Activated CD8-positive, alpha-beta memory T cell treated with anti-CD3 and anti-CD28 coated beads, Interleukin-2, amount 50 U/mL, for 1 hour (primary cell): ENCODE results near the gene DEDD2.

ENCODE experiments used
- DNase-seq: peaks from one replicate; pipeline ENCODE4 v3.0.0-alpha.2; 2020; ENCODE audit errors: extremely low read depth

DEDD2 gene

GRCh38 chr19:42228641-42229040 is 11.2 kb upstream of the DEDD2 start:
- no peak for DNase-seq

DNA sequence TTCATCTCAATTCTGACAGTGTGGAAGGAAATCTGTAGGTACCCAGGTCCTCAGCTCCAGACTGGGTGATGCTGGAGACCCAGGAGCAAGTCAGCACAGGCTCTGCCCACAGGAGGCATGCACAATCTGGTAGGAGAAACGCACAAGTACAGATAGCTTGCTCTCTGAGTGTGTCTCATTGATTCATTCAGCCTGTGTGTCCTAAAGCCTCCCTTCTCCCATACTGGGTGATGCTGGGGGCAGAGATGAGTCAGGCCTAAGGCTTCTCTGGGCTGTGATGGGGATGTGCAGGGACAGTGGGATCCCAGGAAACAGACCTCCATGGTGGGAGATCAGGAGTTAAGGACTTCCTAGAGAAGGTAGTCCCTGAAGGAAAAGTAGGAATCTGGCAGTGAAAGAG is 9.4 kb upstream of the DEDD2 start:
- DNase-seq = no peak

GRCh38 chr19:42225718-42226292 is 8.3 kb upstream of the DEDD2 start:
- no peak for DNase-seq

- DNase-seq = no peak
Observed at GRCh38 chr19:42224940-42225717, 7.7 kb upstream of the DEDD2 start.

DNA sequence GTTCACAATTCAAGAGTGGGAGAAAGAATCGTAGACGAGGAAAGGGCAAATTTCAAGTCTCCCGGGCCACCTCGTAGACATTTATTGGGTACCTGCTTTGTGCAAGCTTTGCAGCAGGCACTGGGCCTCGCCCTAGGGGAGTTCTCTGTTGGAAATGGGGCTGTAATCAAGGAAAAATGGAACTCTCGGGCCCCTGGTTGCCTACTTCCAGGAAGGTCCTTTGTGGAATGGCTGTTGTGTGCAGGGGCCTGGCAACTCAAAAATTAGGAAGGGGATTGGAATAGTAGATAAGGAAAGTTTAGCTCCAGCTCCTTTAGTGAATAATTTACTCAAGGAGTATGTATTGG is 3.2 kb upstream of the DEDD2 start:
- DNase-seq = no peak

DNA sequence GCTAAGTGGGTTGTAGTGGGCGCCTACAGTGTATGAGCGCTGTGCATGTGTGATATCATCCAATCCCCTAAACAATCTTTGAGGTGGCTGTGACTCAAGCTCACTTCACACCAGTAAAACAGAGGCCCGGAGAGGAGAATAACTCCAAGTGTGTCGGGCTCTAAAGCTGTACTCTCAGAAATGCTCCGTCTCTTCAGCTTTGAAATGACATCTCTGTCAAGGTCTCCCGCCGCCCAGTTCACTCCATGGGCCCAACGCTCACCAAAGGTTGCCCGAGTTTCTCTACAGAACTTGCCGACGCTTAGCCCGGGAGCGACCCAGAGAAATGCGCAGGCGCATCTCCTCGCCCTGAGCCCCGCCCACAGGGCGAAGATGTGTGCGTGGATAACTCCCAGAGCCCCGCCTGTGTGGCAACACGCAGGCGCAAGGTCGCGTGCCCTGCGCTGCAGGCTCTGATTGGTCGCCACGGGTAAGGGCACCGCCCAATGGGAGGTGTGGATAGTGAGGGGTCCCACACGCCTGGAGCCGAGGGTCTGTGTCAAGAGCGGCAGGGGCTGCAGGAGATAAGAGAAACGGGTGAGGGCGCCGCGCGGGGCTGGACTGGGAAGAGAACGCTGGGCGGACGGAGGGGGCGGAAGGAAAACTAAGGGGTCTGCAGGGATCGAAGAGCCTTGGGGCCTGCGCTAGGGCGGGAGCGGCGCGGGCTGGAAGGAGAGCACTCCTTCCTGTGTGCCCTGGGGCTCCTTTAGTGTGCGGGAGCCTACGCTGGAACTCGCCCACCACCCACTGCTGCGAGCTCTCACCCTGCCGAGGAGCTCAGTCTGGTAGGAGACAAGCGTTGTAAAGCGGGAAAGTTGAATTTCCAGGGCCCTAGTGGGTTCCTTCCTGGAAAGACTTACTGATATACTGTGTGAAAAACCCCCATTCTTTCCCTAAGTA is 2.6 kb upstream of the DEDD2 start, which contains the start of gene ZNF526:
Gene ZNF526 (plus strand): TSS at position 501 of the 939 bp plus-strand sequence. CDS start 4,092 bp downstream, outside the sequence.
- DNase-seq = peak; percentile 87

DNA sequence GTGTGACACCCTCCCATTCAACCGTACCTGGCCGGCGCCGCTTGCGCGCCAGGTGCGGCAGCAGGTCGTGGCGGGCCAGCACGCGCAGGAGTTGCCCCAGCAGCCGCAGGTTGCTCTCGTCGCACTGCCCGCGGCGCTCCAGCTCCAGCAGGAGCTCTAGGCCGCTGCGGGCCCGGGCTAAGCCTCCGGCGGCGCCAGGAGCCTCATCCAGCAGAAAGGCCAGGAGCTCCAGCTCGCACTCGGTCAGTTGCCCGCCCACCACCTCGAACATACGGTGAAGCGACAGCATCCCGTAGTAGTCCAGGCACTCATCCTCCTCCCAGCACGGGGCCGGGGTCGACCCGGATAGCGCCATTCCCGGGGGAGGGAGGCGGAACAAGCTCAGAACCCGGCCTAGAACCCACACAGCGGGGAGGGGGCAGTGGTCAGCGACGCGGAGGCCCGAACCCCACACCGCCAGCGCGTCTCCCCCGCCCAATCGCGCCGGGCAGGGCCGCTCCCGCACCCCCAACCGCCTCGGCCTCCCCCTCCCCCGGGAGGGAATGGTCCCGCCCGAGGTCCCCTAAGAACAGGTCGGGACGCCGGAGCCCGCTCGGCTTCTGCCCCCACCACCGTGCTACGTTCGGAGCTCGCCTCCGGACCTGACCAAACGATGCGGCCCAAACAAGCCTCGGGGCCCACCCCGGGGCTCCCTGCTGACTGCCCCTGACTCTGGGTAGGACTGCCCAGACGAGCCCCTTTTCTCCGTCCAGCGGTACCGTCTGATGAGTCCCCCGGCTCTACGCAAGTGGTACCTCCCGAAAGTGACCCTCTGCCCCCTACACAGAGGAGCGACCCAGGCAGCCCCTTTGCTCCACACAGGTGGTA is 591 bp downstream of the DEDD2 start:
- no peak for DNase-seq

- DNase-seq = no peak
Observed at GRCh38 chr19:42214810-42215485, 2.5 kb downstream of the DEDD2 start.

DNA sequence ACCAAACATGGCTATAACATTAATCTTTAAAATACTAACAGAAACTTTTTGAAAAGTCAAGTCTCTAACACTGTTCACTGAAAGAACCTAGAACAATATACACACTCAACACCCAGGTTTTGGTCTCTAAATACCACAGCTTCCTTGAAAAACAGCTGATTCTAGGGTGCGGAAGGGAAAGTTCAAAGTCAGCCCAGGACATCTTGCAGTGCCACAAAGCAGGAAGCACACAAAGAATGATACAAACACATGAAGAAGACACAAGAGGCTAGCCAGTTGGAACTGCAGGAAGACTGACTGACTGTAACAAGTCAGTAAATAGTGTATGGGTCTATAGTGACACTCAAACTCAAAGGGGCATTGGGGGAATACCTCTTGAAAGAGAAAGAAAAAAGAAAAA is 4.6 kb downstream of the DEDD2 start:
- DNase-seq = no peak

GRCh38 chr19:42208612-42209011 is 8.9 kb downstream of the DEDD2 start:
- no peak for DNase-seq

DNA sequence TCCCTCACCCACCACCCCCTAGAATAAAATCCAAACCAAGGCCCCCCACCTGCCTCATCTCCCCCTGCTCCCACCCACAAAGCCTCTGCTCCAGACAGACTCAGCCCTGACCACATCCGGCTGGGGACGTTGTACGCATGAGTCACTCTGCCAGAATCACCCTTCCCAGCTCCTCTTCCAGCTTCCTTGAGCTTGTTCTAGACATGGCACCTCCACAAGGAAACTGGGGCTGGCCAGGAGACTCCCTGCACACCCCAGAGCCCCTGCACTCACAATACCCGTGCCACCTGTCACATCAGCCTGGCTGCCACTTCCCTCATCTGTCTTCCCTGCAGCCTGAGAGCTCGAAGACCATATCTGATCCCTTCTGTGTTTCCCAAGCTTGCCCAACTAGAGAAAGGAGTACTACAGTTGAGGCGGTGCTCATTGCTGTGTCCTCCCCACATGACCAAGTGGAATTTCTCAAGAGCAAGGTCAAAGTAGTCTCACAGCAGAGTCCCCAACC is 9.7 kb downstream of the DEDD2 start:
- DNase-seq = no peak

DNA sequence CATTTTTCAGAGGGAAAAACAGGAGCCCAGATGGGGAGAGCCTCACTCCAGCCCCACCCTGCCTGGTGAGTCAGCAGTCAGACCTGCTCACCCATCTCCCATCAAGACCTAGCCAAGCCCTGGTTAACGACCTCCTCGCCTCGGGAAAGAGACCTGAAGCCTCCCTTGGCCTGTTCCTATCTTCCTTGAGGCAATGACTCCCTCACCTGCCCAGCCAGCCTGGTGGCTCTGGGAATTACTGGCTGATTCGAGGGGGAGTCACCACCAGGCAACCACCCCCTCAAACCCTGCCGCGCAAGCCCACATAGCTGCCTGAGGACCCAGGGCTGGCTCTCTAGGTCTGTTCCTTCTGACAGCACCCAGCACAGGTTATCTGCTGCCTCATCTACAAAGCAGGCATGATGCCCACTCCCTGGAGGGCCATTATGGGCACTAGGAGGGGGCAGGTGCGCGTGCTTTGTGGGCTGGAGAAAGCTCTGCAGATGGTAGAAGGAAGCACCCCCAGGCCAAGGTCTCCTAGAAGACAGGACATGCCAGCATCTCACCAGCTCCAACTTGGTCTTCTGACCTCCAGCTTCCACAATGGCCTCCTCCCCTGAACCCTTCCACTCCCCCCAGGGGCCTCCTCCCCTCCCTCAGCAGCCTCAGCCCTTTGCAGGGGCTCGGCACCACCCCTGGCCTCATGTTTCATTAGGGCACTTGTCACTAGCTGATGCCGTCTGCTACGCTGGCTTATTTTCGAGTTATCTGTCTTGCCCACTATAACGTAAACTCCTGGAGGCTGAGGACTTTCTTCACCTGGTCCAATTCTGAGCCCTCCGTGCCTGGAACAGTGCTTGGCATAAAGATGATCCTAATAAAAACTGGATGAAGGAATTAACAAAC is 10.4 kb downstream of the DEDD2 start:
- no peak for DNase-seq

GRCh38 chr19:42204664-42205063 is 12.8 kb downstream of the DEDD2 start:
- DNase-seq = no peak

- no peak for DNase-seq
Observed at GRCh38 chr19:42203700-42204099, 13.8 kb downstream of the DEDD2 start.

DNA sequence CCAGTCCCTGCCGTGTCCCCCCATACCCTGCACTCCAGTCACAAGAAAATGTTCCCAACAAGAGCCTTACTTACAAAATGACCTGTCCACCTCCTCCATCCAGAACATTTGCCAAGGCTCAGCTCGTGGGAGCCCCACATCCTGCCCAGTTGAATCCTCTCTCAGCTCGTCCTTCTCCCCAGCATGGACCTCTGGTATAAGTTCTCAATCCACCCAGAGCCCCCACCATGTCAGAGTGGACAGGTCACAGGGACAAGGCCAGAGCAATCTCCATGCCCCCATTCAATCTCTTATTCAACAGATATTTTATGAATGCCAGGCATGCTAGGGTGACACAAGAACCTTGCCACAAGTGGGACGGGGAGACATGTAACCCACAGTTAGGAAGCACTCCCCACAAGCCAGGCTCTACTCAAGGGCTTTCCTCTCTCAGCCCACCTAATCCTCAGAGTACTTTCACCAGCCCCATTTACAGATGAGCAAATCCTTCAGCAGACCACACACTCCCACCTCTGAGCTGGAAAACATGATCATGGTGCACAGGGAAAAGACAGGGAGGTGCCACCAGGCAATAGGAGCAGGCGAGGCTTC is 15.1 kb downstream of the DEDD2 start:
- DNase-seq = no peak

GRCh38 chr19:42201489-42202289 is 15.8 kb downstream of the DEDD2 start:
- no peak for DNase-seq

- DNase-seq = no peak
Observed at GRCh38 chr19:42200116-42200715, 17.3 kb downstream of the DEDD2 start.
